ENCODE results near the gene SLC5A4. TPM values are rescaled to one million over a fixed set of nuclear protein-coding genes. Genes with fewer than 3 reads are reported as not detected.

SLC5A4 gene
- total RNA-seq, 1 experiment from 2014 or later: not detected

DNA sequence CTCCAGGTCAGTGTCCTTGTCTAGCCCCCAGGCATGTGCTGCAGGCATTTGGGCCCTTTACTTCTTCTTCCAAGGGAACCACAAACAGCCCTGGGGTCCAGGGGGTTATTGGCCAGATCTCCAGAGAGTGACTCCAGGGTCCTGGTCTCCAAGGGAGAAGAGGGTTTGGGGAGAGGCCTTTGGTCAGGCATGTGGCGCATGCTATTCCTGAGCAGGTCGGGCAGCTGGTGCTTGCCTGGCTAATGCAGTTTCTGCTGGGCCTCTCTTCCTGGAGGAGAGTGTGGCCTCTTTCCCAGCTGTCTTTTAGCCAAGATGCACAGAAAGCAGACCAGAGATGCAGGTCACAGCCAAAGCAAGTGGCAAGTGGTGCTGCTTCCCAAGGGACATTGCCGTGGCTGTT, 46.5 kb downstream of the SLC5A4 start:
- no peaks in the 10 kb centered on the region for H4K20me1 ChIP-seq (ENCODE audit: low read length)
- ChIA-PET POLR2A (ENCODE audit: unreplicated experiment) (no interaction called here), CTCF (no interaction called here)
- H3K27ac ChIP-seq (ENCODE audit: low read length): no peak overlapping the region
- H3K27me3 ChIP-seq (ENCODE audit: low read length): no peaks in the 10 kb centered on the region
- ATAC-seq (no peak), DNase-seq (no peak)
- H2AFZ ChIP-seq (ENCODE audit: low read length): no peak overlapping the region
- no peaks in the 10 kb centered on the region for H3K79me2 ChIP-seq (ENCODE audit: low read length)
- no peak overlapping the region for H3K4me3 ChIP-seq (ENCODE audit: low read length)
- H3K9me2 ChIP-seq (replicated peaks; ENCODE audit: low read length): no peaks in the 10 kb centered on the region
- H3K9me3 ChIP-seq (ENCODE audit: low read length): no peaks in the 10 kb centered on the region
- intact Hi-C loops (cut with micrococcal nuclease): loop anchor here (5.0 to 10.0 kb wide), 2 partner anchors 106 to 266 kb away; partner anchors contain the start of gene FBXO7
- no peak overlapping the region for H3K9ac ChIP-seq (ENCODE audit: low read length)
- no peaks in the 10 kb centered on the region for H3K4me1 ChIP-seq (ENCODE audit: insufficient read depth, low read length)
- TF ChIP-seq, protein P1, sequence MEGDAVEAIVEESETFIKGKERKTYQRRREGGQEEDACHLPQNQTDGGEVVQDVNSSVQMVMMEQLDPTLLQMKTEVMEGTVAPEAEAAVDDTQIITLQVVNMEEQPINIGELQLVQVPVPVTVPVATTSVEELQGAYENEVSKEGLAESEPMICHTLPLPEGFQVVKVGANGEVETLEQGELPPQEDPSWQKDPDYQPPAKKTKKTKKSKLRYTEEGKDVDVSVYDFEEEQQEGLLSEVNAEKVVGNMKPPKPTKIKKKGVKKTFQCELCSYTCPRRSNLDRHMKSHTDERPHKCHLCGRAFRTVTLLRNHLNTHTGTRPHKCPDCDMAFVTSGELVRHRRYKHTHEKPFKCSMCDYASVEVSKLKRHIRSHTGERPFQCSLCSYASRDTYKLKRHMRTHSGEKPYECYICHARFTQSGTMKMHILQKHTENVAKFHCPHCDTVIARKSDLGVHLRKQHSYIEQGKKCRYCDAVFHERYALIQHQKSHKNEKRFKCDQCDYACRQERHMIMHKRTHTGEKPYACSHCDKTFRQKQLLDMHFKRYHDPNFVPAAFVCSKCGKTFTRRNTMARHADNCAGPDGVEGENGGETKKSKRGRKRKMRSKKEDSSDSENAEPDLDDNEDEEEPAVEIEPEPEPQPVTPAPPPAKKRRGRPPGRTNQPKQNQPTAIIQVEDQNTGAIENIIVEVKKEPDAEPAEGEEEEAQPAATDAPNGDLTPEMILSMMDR (conservative IDR thresholded peaks at IDR 0.05; ENCODE audit: low read depth, low read length): no peak
- TF ChIP-seq EZH2phosphoT487 (IDR thresholded peaks at IDR 0.05; ENCODE audit: borderline replicate concordance, low read length) (no peak), EZH2 (IDR thresholded peaks at IDR 0.05; ENCODE audit: low read length, unreplicated experiment) (no peak)
- no TSS peak for BruUV-seq (replicated peaks)
- H3K36me3 ChIP-seq (ENCODE audit: low read depth, low read length): no peaks in the 10 kb centered on the region
- no peaks in the 10 kb centered on the region for H3F3A ChIP-seq (ENCODE audit: low read length, unreplicated experiment)
- no peak overlapping the region for H3K4me2 ChIP-seq (ENCODE audit: low read length)

DNA sequence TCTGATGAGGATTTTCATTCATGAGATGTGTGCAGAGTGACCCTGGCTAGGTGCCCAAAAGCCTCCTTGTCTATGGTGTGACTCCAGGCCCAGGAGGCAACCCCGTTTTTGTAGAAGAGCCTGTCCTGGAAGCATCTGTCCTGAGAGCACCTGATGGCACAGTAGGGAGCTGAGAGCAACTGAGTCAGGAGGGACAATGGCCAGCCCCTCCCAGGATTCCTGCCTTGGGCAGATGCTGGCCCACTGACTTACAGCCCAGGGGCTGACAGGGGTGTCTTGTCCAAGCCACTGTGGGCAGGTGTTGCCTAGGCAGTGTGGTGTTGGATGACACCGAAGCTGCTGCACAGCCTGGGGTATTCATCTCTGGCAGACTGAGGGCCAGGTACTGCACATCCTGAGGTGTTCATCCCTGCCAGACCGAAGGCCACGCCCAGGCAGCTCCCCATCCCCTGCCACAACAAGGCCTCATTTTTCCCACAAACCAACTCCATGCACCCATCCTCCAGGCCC, 47.1 kb downstream of the SLC5A4 start:
- intact Hi-C loops (cut with micrococcal nuclease): loop anchor here (5.0 to 10.0 kb wide), 2 partner anchors 106 to 267 kb away; partner anchors contain the start of gene FBXO7
- POLR2A ChIA-PET (ENCODE audit: unreplicated experiment): no interaction called here
- BruUV-seq (replicated peaks): no TSS peak

More for the DNA sequence above, 47.1 kb downstream of the SLC5A4 start:
- CTCF ChIA-PET: no interaction called here
- no peak overlapping the region for H2AFZ ChIP-seq (ENCODE audit: low read length)
- TF ChIP-seq EZH2 (IDR thresholded peaks at IDR 0.05; ENCODE audit: low read length, unreplicated experiment): no peak
- TF ChIP-seq, protein P1 (conservative IDR thresholded peaks at IDR 0.05; ENCODE audit: low read depth, low read length): no peak
- no peak for TF ChIP-seq EZH2phosphoT487 (IDR thresholded peaks at IDR 0.05; ENCODE audit: borderline replicate concordance, low read length)
- H3K9me2 ChIP-seq (replicated peaks; ENCODE audit: low read length): no peaks in the 10 kb centered on the region
- no peak overlapping the region for H3K9ac ChIP-seq (ENCODE audit: low read length)
- H3K9me3 ChIP-seq (ENCODE audit: low read length): no peaks in the 10 kb centered on the region
- ATAC-seq (no peak), DNase-seq (no peak)
- no peaks in the 10 kb centered on the region for H3K79me2 ChIP-seq (ENCODE audit: low read length)
- H3K4me2 ChIP-seq (ENCODE audit: low read length): no peak overlapping the region
- no peak overlapping the region for H3K27ac ChIP-seq (ENCODE audit: low read length)
- no peaks in the 10 kb centered on the region for H3K27me3 ChIP-seq (ENCODE audit: low read length)
- no peaks in the 10 kb centered on the region for H4K20me1 ChIP-seq (ENCODE audit: low read length)
- H3K4me3 ChIP-seq (ENCODE audit: low read length): no peak overlapping the region
- H3K36me3 ChIP-seq (ENCODE audit: low read depth, low read length): no peaks in the 10 kb centered on the region
- no peaks in the 10 kb centered on the region for H3K4me1 ChIP-seq (ENCODE audit: insufficient read depth, low read length)
- H3F3A ChIP-seq (ENCODE audit: low read length, unreplicated experiment): no peaks in the 10 kb centered on the region

Measured in PC-3 (cell line).